HG03565 (cell line): ENCODE measurements around the gene MPDZ.

Experiments used
- ATAC-seq: cut with Tn5 transposase; IDR thresholded peaks from one replicate; pipeline ENCODE4 v1.9.1; 2021; ENCODE audit warnings: mild to moderate bottlenecking, moderate library complexity; ENCODE audit not compliant: unreplicated experiment

MPDZ gene

DNA sequence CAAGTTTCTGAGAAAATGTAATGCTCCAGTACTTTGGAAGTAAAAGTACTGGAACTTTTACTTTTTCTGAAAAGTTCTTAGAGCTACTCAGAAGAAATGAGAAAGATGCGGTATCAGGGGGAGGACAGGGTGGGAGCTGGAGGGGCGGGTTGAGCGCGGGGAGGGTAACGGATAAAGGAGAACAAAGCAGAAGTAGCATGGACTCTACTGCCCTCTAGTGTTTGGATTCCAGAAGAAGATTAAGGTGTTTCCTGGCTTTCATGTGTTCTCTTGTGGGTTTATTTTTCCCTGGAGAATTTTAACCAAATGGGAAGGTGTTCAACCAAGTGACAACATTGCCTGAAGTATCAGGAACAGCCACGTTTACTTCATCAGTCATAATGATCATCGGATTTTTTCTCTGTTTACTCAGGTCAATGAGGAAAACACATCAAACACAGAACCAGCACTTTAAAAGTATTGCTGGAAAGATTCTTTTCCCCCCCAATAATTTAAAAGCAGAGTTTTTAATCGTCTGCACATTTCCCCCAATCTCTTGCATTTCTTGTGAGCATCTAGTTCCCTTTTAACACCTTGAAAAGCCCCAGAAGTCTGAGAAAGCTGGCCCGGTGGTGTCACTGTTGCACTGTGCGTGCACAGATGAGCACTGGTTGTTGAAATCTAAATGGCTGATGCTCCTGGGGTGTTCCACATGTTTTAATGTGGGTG lies 190.6 kb downstream of the MPDZ start:
- no peak for ATAC-seq

DNA sequence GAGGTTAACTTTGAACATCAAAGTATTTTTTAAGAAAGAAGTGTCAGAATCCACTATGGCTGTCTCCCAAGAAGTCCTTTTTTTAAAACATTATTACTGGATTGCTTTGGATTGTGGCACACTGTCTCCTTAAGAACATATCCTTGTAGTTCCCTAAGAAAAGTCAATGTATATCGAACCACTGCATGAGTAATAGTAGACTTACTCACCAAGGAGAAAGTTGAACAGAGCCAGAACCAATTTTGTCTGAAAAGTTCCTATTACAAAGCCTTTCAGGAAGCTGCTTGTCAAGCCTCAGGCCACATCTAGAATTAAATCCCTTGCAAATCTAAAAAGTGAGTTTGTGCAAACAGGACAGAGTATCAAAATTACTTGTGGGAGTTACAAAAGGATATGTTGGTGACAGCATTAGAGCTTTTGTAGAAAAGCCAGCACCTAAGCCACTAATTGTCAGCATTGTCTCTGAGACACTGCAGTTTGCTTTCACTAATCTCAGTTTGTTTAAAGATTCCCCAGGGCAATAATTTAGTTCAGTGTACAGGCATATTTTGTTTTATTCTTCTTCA lies 195.4 kb downstream of the MPDZ start:
- no peak for ATAC-seq

DNA sequence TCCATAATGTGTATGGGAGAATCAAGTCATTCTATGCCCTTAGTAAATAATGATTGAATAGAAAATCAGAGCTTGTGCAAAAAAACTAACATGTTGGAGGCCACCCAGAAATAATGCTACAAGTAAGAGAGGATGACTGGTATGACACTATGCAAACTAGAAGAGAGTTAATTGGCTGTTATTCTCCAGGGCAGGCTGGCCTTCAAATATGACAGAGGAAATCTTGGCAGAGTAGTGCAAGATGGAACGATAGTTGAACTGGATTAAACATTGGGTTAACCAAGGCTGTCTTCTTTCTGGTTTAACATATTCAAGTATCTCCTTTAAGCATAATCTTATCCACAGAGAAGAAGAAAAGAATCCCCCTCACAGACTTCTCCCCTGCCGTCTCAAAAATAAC lies 196.1 kb downstream of the MPDZ start:
- no peak for ATAC-seq

DNA sequence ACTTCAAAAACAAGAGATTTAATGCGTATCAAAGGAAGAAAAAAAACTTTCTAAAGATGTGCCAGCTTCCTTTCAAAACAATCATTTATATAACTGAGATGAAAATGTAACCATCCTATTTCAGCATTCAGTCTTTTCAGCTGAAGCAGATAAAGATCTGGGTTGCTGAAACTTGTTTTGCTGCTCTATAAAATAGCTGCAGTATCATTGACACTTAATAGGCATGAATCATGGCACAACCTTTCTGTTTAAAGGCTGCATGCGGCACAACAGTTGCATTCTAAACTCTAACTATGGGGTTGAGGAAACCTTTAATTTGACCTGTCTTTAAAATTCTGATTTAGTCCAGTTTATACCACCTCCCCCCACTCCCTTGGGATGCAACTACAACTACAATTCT lies 196.7 kb downstream of the MPDZ start:
- no peak for ATAC-seq

DNA sequence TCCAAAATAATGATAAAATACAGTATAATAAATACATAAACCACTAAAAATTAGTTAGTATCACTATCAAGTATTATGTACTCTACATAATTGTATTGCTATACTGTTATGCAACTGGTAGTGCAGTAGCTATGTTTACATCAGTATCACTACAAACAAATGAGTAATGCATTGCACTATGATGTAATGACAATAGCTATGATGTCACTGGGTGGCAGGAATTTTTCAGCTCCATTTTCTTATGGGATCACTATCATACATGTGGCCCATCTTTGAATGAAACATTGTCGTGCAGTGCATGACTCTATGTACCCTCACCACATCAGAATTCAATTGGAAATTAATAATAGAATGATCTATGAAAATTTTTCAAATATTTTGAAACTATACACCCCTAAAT lies 201.3 kb downstream of the MPDZ start:
- ATAC-seq, result no peak

DNA sequence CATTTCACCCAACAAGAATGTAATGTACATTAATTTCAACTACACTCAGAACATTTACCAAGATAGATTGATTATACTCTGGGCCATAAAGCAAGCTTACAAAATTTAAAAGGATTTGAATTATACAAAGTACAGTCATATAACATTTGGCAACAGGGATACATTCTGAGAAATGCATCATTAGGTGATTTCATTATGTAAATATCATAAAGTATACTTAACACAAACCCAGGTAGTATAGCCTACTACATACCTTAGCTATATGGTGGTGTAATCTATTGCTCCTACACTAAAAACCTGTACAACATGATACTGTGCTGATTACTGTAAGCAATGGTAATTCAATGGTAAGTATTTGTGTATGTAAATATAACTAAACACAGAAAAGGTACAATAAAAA lies 202.9 kb downstream of the MPDZ start:
- no peak for ATAC-seq

DNA sequence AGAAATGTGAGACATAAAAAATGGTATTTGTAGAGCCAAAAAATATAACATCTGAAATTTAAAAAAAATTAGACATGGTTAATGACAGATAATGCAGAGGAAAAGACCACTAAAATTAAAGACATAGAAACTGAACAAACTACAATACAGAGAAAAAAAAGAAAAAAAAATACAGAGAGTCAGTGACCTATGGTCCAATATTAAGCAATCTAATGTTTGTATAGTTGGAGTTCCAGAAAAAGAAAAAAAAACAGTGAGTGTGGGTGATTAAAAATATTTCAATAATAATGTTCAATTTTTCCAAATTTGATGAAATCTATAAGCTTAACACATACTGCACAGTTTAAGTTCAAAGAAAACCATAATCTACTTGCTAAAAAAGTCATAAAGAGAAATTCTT lies 207.6 kb downstream of the MPDZ start:
- no peak for ATAC-seq

DNA sequence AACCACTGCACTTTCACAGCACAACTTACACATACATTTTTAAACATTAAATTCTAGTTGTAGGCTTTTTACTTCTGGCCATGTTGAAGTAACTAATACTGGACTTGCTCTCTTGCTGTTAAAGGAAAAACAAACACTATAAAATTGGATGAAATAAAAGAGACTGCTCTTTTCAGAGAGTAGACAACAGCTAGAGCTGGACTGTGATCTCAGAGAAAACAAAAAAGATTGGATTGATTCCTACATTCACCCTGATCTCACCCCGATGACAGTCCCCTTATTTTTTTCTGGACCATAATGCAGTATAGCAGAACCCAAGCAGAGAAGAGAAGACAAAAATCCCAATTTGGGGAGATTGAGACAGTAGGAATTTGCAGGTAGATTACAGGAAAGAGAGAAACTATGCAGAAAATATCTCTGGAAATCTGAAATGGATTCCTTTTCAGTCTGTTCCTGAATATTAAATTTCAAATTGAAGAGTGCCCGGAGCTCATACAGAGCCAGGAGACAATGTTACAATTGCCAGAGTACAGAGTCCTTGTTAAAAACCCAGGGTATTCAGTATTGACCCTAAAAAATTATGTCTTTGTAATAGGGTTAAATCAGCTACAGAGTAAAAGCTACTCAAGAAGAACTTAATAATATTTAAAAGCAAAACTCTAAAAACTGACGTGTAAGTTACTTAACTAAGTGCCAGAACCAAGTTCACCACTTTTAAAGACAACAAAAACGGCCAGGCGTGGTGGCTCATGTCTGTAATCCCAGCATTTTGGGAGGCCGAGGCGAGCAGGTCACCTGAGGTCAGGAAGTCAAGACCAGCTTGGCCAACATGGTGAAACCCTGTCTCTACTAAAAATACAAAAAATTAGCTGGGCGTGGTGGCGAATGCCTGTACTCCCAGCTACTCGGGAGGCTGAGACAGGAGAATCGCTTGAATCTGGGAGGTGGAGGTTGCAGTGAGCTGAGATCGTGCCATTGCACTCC lies 208.6 kb downstream of the MPDZ start:
- no peak for ATAC-seq

DNA sequence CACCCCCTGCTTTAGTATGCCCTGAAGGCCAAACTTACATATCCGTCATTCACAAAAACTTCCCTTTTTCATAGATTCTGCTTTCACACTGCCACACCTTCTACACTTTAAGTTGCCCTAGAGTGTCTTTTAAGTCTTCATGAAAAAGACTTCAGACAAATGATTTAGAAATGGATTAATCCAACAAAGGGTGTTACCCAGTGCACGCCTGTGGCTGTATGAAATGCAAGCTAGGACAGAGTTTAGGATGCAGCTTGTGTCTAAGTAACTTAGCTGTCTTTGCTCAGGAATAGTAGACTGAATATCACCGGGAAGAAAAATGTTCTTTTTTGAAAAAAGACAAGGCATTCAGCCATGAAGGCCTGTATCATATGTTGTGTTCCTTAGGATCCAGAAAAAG lies 210.0 kb downstream of the MPDZ start:
- ATAC-seq, result no peak

DNA sequence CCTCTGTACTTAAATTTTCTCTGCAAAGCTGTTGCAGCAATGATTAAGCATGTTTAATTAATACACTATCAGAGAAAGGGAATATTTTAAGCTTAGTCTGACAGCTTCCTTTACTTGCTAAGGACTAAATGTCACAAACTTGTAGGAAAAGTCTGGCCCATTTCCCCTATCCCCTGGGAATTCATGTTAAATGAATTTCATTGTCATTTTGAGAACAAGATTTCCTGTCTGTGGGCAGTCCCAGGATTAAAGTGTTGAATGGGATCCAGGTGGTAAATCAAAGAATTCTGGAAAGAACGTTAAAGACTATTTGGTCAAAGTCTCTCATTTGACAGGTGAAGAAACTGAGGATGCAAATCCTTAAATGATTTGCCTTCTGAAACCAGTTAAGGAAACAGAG lies 214.8 kb downstream of the MPDZ start:
- ATAC-seq, result no peak

DNA sequence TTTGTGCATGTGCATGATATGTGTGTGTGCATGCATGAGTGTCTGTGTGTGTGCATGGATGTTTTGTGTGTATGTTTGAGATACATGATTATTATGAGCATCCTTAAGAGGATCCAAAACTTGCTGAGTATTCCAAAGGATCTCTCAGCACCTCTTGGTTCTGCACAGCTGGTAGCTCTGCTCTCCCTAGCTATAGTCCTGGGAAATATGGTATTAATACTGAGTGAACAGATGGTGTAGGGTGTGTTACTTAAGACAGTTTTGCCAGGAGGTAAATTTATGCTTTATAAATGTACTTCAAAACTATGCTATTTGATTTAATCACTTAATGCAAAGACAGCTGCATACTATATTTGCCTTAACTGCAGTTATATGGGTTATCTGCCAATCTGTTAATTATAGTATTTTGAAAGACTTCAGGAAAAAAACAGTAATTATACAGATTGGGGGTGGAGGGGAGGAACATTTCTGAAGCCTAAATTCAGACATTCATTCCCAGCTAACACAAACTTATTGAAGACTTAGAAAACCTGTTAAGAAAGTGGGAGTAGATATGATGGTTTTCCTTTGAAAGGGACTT lies 215.5 kb downstream of the MPDZ start:
- ATAC-seq, result no peak

DNA sequence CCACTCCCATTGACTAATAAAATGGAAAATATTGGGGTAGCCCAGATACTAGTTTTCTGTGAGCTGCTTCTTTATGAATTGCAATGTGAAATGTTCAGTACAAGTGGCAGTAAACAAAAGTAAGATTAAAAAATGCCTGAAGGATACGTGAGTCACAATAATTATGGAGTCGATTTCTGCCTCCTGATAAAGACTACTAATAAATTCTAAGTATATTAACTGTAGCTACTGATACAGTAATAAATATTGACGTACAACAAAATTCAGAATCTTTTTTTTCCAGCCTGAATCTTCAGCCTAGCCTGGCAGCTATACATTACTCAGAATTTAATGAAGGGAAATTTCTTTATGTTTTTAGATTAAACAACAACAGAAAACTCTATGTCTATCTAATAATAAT lies 218.1 kb downstream of the MPDZ start:
- ATAC-seq, result no peak
